SK-N-MC (cell line): ENCODE data around the gene MOCOS.

Experiments
- EZH2 ChIP-seq: fragments of 200-600 bp; sonication (generic); IDR thresholded peaks from one replicate; pipeline ENCODE4 v1.6.1; 2017; ENCODE audit warnings: antibody characterized with exemption
- FOXP2 ChIP-seq: optimal IDR thresholded peaks from 2 replicates; pipeline ENCODE3; 2011; ENCODE audit warnings: mild to moderate bottlenecking, moderate library complexity; ENCODE audit not compliant: insufficient read depth; ENCODE audit errors: extremely low read length, control extremely low read depth
- POLR2AphosphoS5 ChIP-seq: IDR thresholded peaks from 2 replicates; pipeline ENCODE4 v1.6.1; 2012; ENCODE audit warnings: mild to moderate bottlenecking, low read depth, low read length, borderline replicate concordance

DNA sequence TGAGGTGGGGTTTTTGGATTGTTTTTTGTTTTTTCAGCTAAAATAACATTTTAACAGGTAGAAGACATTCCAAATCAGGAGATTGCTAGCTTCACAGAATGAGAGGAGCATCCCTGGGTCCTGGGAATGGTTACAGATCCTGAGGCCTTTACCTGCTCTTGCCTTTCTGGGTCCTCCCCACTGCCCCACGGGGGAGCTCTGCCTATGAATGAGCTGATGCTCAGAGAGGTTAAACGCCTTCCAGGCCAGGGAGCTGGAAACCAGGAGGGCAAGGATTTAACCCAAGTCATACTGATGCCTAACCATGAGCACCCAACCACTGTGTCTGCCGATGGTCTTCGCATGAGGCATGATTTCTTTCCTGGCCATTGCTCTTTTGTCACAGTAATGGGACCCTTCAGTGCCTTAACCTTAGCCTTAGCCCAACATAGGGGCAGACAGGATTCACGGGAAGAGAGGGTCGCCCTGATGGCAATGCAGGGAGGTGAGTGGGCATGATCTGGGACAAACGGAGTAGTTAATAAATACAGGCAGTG is 16.1 kb downstream of the MOCOS start:
- TF ChIP-seq FOXP2: no peak
- TF ChIP-seq EZH2: no peak
- TF ChIP-seq POLR2AphosphoS5: no peak
